GM19328 (cell line): ENCODE measurements around the gene GPR50.

Experiments
- ATAC-seq: cut with Tn5 transposase; IDR thresholded peaks from one replicate; pipeline ENCODE4 v1.9.1; 2021; ENCODE audit warnings: mild to moderate bottlenecking, moderate library complexity; ENCODE audit not compliant: unreplicated experiment

The GPR50 gene

GRCh38 chrX:151226941-151227340 is 50.6 kb downstream of the GPR50 start:
- ATAC-seq: no peak

GRCh38 chrX:151227627-151228026 is 51.2 kb downstream of the GPR50 start:
- ATAC-seq: no peak

GRCh38 chrX:151228935-151229334 is 52.6 kb downstream of the GPR50 start:
- ATAC-seq: no peak
